Measurements from ENCODE around the gene SOD3. TPM values are rescaled to one million over a fixed set of nuclear protein-coding genes. Genes with fewer than 3 reads are reported as not detected.

The SOD3 gene
- total RNA-seq, 1 experiment from 2014 or later, result 4.1 TPM

DNA sequence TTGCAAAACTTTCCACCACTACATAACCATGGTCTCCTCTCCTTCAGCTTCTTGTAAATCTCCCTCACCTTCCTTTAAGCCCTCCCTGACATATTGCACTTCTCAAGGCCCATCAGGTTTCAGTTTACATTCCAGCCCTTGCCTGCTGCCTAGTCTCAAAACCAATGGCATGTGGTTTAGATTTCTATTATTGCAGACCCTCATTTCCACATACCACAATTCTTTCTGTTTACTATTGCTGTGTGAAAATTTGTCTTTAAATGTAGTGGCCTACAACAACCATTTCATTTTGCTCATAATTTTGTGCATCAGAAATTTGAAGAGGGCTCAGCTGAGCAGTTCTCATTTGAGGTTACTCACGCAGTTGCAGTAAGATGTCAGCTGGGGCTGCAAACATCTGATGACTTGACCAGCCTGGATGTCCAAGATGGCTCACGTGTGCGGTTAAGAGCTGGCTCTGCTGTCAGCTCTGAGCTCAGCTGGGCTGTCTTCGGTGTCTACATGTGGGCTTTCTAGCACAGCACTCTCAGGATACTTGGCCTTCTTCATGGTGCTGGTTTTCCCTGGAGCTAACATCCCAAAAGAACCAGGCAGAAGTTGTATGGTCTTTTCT is 29.9 kb upstream of the SOD3 start:
- DNase-seq (ENCODE audit: low spot score), result no peak
- CTCF ChIA-PET, result interaction anchor here (1.9 kb wide), 1 partner anchor 28 kb away, joined by 10 read pairs; the partner anchor contains the start of gene SOD3
- no peaks in the 10 kb centered on the region for H3K27me3 Mint-ChIP-seq (ENCODE audit: low read depth)
- H3K36me3 Mint-ChIP-seq, result no peaks in the 10 kb centered on the region
- TF ChIP-seq SOX15 (CRISPR knock-in tag; IDR thresholded peaks at IDR 0.05) (no peak), TEAD4 (CRISPR knock-in tag; IDR thresholded peaks at IDR 0.05) (no peak), HMGA2 (CRISPR knock-in tag; IDR thresholded peaks at IDR 0.05) (no peak), NR3C1 (CRISPR knock-in tag; conservative IDR thresholded peaks at IDR 0.05; ENCODE audit: low read depth) (no peak)
- TF ChIP-seq, protein P1, sequence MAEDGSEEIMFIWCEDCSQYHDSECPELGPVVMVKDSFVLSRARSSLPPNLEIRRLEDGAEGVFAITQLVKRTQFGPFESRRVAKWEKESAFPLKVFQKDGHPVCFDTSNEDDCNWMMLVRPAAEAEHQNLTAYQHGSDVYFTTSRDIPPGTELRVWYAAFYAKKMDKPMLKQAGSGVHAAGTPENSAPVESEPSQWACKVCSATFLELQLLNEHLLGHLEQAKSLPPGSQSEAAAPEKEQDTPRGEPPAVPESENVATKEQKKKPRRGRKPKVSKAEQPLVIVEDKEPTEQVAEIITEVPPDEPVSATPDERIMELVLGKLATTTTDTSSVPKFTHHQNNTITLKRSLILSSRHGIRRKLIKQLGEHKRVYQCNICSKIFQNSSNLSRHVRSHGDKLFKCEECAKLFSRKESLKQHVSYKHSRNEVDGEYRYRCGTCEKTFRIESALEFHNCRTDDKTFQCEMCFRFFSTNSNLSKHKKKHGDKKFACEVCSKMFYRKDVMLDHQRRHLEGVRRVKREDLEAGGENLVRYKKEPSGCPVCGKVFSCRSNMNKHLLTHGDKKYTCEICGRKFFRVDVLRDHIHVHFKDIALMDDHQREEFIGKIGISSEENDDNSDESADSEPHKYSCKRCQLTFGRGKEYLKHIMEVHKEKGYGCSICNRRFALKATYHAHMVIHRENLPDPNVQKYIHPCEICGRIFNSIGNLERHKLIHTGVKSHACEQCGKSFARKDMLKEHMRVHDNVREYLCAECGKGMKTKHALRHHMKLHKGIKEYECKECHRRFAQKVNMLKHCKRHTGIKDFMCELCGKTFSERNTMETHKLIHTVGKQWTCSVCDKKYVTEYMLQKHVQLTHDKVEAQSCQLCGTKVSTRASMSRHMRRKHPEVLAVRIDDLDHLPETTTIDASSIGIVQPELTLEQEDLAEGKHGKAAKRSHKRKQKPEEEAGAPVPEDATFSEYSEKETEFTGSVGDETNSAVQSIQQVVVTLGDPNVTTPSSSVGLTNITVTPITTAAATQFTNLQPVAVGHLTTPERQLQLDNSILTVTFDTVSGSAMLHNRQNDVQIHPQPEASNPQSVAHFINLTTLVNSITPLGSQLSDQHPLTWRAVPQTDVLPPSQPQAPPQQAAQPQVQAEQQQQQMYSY (CRISPR knock-in tag; IDR thresholded peaks at IDR 0.05), result no peak
- TF ChIP-seq, protein P2, sequence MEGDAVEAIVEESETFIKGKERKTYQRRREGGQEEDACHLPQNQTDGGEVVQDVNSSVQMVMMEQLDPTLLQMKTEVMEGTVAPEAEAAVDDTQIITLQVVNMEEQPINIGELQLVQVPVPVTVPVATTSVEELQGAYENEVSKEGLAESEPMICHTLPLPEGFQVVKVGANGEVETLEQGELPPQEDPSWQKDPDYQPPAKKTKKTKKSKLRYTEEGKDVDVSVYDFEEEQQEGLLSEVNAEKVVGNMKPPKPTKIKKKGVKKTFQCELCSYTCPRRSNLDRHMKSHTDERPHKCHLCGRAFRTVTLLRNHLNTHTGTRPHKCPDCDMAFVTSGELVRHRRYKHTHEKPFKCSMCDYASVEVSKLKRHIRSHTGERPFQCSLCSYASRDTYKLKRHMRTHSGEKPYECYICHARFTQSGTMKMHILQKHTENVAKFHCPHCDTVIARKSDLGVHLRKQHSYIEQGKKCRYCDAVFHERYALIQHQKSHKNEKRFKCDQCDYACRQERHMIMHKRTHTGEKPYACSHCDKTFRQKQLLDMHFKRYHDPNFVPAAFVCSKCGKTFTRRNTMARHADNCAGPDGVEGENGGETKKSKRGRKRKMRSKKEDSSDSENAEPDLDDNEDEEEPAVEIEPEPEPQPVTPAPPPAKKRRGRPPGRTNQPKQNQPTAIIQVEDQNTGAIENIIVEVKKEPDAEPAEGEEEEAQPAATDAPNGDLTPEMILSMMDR (IDR thresholded peaks at IDR 0.05), result no peak
- H3K4me1 Mint-ChIP-seq, result peaks cover 15% of the 10 kb centered on the region
- no peak for ATAC-seq
- 0 out of 2 replicates have a peak, but pooled peaks cover 3% of the 10 kb centered on the region for H3K9me3 Mint-ChIP-seq
- POLR2A ChIA-PET, result no interaction called here
- H3K27ac Mint-ChIP-seq, result no peak overlapping the region
- H3K4me3 Mint-ChIP-seq, result no peak overlapping the region

DNA sequence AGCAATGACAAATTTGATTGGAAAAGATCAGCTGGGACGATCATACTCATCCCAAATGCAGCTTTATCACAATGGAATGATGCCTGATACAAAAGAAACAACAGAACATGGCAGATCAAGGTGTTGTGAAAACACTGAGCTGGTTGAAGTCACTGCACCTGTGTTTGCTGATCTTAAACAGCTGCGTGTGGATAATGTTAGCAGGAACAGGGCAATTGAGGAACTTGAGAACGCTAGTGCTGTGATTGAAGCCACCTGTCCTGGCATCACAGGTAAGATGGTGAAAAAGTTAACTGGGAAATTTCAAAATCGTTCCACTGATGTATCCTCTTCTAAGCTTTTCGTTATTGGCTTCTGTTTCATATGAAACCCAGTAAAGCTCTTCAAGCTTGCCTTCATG is 27.4 kb upstream of the SOD3 start:
- Mint-ChIP-seq H3K27me3 (ENCODE audit: low read depth) (no peaks in the 10 kb centered on the region), H3K4me3 (no peak overlapping the region), H3K4me1 (peaks cover 21% of the 10 kb centered on the region), H3K27ac (no peak overlapping the region), H3K9me3 (peaks cover 14% of the 10 kb centered on the region), H3K36me3 (no peaks in the 10 kb centered on the region)
- ATAC-seq (no peak), DNase-seq (ENCODE audit: low spot score) (no peak)
- ChIA-PET CTCF (no interaction called here), POLR2A (no interaction called here)
- TF ChIP-seq PRRX2 (CRISPR knock-in tag; IDR thresholded peaks at IDR 0.05), result no peak
- TF ChIP-seq, protein P3, sequence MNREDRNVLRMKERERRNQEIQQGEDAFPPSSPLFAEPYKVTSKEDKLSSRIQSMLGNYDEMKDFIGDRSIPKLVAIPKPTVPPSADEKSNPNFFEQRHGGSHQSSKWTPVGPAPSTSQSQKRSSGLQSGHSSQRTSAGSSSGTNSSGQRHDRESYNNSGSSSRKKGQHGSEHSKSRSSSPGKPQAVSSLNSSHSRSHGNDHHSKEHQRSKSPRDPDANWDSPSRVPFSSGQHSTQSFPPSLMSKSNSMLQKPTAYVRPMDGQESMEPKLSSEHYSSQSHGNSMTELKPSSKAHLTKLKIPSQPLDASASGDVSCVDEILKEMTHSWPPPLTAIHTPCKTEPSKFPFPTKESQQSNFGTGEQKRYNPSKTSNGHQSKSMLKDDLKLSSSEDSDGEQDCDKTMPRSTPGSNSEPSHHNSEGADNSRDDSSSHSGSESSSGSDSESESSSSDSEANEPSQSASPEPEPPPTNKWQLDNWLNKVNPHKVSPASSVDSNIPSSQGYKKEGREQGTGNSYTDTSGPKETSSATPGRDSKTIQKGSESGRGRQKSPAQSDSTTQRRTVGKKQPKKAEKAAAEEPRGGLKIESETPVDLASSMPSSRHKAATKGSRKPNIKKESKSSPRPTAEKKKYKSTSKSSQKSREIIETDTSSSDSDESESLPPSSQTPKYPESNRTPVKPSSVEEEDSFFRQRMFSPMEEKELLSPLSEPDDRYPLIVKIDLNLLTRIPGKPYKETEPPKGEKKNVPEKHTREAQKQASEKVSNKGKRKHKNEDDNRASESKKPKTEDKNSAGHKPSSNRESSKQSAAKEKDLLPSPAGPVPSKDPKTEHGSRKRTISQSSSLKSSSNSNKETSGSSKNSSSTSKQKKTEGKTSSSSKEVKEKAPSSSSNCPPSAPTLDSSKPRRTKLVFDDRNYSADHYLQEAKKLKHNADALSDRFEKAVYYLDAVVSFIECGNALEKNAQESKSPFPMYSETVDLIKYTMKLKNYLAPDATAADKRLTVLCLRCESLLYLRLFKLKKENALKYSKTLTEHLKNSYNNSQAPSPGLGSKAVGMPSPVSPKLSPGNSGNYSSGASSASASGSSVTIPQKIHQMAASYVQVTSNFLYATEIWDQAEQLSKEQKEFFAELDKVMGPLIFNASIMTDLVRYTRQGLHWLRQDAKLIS (CRISPR knock-in tag; IDR thresholded peaks at IDR 0.05; ENCODE audit: borderline replicate concordance), result no peak
- no peak for TF ChIP-seq TCF7 (CRISPR knock-in tag; IDR thresholded peaks at IDR 0.05; ENCODE audit: low read depth)
- no peak for TF ChIP-seq NFYB (CRISPR knock-in tag; conservative IDR thresholded peaks at IDR 0.05; ENCODE audit: low read depth)
- TF ChIP-seq, protein P4, sequence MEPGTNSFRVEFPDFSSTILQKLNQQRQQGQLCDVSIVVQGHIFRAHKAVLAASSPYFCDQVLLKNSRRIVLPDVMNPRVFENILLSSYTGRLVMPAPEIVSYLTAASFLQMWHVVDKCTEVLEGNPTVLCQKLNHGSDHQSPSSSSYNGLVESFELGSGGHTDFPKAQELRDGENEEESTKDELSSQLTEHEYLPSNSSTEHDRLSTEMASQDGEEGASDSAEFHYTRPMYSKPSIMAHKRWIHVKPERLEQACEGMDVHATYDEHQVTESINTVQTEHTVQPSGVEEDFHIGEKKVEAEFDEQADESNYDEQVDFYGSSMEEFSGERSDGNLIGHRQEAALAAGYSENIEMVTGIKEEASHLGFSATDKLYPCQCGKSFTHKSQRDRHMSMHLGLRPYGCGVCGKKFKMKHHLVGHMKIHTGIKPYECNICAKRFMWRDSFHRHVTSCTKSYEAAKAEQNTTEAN (CRISPR knock-in tag; IDR thresholded peaks at IDR 0.05), result no peak
- no peak for TF ChIP-seq ESRRA (CRISPR knock-in tag; IDR thresholded peaks at IDR 0.05; ENCODE audit: borderline replicate concordance)
- TF ChIP-seq GTF2I (CRISPR knock-in tag; conservative IDR thresholded peaks at IDR 0.05), result no peak
- TF ChIP-seq ZNF219 (CRISPR knock-in tag; IDR thresholded peaks at IDR 0.05; ENCODE audit: borderline replicate concordance), result no peak
- TF ChIP-seq, protein P5, sequence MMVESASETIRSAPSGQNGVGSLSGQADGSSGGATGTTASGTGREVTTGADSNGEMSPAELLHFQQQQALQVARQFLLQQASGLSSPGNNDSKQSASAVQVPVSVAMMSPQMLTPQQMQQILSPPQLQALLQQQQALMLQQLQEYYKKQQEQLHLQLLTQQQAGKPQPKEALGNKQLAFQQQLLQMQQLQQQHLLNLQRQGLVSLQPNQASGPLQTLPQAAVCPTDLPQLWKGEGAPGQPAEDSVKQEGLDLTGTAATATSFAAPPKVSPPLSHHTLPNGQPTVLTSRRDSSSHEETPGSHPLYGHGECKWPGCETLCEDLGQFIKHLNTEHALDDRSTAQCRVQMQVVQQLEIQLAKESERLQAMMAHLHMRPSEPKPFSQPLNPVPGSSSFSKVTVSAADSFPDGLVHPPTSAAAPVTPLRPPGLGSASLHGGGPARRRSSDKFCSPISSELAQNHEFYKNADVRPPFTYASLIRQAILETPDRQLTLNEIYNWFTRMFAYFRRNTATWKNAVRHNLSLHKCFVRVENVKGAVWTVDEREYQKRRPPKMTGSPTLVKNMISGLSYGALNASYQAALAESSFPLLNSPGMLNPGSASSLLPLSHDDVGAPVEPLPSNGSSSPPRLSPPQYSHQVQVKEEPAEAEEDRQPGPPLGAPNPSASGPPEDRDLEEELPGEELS (CRISPR knock-in tag; IDR thresholded peaks at IDR 0.05), result no peak
- TF ChIP-seq, protein P6, sequence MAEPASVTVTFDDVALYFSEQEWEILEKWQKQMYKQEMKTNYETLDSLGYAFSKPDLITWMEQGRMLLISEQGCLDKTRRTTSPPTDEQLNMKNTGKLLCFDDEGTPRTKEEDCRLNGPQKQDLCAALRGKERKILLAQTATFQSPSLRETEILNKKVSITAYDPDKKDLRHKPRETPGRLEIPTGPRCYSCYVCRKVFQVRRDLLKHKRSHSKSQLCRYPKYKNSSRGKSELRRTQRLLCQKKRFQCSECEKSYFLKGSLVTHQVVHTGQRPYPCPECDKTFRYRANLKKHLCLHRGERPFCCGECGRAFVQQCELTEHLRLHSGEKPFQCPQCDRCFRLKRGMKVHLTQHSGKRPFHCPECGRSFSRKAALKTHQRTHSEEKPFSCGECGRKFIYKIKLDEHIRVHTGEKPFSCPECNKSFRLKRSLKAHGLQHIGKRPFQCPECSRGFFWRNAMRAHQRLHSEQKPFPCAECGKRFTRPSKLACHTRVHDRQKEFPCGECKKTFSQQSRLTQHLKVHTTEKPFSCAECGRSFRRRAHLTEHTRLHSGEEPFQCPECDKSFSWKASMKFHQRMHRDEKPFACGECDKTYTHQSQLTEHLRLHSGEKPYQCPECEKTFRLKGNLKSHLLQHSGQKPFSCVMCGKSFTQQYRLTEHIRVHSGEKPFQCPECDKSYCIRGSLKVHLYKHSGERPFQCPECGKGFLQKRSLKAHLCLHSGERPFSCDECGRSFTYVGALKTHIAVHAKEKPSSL (CRISPR knock-in tag; conservative IDR thresholded peaks at IDR 0.05), result no peak
- TF ChIP-seq CREM (CRISPR knock-in tag; IDR thresholded peaks at IDR 0.05), result no peak
- no peak for TF ChIP-seq TP53 (CRISPR knock-in tag; IDR thresholded peaks at IDR 0.05)
- no peak for TF ChIP-seq SP1 (CRISPR knock-in tag; conservative IDR thresholded peaks at IDR 0.05)
